ENCODE data around the gene CA11. TPM values are rescaled to one million over a fixed set of nuclear protein-coding genes. Genes with fewer than 3 reads are reported as not detected.

CA11 gene
- total RNA-seq, 3 donors from 2014 or later: 2.2 to 14.2 (median 9.8) TPM

DNA sequence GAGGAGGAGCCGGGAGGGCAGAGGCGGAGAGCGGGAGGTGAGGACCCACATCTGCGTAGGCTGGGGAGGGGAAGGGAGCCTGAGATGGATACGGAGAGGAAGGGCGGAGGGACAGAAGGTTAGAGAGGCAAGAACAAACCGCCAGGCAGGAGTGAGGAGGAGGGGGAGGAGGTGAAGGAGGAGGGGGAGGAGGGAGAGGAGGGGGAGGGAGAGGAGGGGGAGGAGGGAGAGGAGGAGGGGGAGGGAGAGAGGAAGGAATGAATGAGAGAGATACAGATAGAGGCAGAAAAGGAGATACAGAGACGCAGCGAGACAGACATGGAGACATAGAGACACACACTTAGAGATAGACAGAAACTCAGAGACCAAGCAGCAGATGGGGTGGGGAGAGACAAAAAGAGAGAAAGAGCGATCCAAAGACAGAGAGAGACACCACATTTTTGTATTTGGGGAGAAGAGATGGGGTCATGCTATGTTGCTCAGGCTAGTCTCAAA lies 782 bp upstream of the CA11 start:
- DNase-seq (ENCODE audit: low spot score in 2 of 2): no peak
- no peaks in the 10 kb centered on the region for H3K9me3 ChIP-seq
- no peaks in the 10 kb centered on the region for H3K27me3 ChIP-seq
- peak overlapping the region; percentile 50 to 68 (median 57) for H3K4me3 ChIP-seq
- intact Hi-C loops (cut with DNase I; ENCODE audit: low total_unique reads): no loop called here
- H3K36me3 ChIP-seq: no peaks in the 10 kb centered on the region
- H3K27ac ChIP-seq: peak overlapping the region; percentile 87 to 93
- TF ChIP-seq, protein P1, sequence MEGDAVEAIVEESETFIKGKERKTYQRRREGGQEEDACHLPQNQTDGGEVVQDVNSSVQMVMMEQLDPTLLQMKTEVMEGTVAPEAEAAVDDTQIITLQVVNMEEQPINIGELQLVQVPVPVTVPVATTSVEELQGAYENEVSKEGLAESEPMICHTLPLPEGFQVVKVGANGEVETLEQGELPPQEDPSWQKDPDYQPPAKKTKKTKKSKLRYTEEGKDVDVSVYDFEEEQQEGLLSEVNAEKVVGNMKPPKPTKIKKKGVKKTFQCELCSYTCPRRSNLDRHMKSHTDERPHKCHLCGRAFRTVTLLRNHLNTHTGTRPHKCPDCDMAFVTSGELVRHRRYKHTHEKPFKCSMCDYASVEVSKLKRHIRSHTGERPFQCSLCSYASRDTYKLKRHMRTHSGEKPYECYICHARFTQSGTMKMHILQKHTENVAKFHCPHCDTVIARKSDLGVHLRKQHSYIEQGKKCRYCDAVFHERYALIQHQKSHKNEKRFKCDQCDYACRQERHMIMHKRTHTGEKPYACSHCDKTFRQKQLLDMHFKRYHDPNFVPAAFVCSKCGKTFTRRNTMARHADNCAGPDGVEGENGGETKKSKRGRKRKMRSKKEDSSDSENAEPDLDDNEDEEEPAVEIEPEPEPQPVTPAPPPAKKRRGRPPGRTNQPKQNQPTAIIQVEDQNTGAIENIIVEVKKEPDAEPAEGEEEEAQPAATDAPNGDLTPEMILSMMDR (IDR thresholded peaks at IDR 0.05): no peak
- TF ChIP-seq POLR2A (IDR thresholded peaks at IDR 0.05) (no peak), POLR2AphosphoS5 (IDR thresholded peaks at IDR 0.05) (no peak)
- H3K4me1 ChIP-seq: peaks cover 0 to 4% of the 10 kb centered on the region in 2 donors

DNA sequence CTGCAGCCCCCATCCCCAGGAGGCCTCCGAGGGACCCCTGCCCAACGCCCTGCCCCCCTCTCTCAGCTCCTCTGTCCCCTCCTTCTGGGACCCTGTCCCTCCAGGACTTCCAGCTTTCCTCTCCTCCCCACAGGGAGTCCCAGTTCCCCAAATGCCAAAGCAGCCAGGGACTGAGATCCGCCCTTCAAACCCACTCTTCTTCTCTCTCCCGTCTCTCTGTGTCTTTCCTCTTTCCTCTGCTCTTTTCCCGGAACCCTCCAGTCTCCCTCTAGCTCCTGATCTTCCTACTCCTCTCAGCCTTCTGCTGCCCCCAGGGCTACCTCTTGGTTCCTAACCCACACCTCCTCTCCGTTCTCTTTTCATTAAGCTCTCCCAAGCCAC lies 377 bp downstream of the CA11 start:
- no peaks in the 10 kb centered on the region for H3K9me3 ChIP-seq
- peaks cover 0 to 4% of the 10 kb centered on the region in 2 donors for H3K4me1 ChIP-seq
- intact Hi-C loops (cut with DNase I; ENCODE audit: low total_unique reads): no loop called here
- DNase-seq (ENCODE audit: low spot score in 2 of 2): no peak
- no peaks in the 10 kb centered on the region for H3K27me3 ChIP-seq
- no peaks in the 10 kb centered on the region for H3K36me3 ChIP-seq
- peak overlapping the region; percentile 87 to 93 for H3K27ac ChIP-seq
- peak overlapping the region; percentile 50 to 68 (median 57) for H3K4me3 ChIP-seq
- TF ChIP-seq POLR2A (IDR thresholded peaks at IDR 0.05) (no peak), POLR2AphosphoS5 (IDR thresholded peaks at IDR 0.05) (no peak)
- TF ChIP-seq, protein P1 (IDR thresholded peaks at IDR 0.05): no peak

DNA sequence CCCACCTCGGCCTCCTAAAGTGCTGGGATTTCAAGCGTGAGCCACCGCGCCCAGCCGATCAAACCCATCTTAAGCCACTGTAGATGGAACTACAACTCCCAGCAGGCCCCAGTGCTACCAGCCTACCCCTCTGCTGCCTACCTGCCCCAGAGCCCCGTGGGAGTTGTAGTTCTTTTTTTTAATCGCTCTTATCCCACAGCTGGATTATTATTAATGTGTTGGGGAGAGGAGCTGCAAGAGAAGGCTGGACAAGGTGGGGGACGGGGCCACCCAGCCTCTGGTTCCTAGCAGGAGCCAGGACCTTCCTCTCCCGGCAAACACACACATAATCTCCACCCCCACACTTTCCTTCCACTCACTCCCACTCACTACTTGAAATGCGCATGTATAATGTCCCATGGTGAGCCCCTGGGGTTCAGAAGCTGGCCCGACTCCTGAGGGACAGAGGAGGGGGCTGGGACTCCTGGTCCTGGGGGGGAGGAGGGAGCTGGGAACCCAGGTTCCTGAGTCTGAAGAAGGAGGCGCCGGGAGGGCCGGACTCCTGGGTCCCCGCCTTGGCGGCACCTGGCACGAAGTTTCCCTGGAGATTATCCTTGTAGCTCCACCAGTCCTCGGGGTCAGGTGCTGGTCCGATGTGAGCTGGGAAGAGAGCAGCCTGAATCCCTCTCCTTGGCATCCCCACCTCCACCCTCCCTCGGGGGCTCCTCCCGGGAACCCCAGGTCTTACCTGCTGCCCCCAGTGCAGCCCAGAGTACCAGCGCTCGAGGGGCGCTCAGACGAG lies 958 bp downstream of the CA11 start:
- TF ChIP-seq, protein P1 (IDR thresholded peaks at IDR 0.05): no peak
- TF ChIP-seq POLR2A (IDR thresholded peaks at IDR 0.05) (no peak), POLR2AphosphoS5 (IDR thresholded peaks at IDR 0.05) (peak in 2 of 3 donors; percentile 27 to 31)

DNA sequence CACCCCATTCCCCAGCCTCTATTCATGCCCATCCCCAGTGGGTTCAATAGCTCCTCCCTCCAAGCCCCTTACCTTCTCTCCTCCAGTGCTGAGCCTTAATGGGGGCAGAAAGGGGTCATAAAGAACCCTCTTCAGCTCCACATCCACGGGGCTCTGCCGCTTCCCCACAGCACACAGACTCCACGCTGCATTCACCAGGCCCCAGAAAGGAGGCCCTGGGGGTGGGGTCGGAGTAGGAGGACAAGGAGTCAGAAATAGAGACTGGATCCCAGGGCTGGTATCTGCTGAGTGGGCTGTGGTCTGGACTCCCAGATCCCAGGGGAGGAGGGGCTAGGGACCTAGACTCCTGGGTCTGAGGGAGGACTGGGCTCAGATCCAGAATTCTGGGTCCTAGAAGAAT lies 1.6 kb downstream of the CA11 start:
- H3K27ac ChIP-seq: no peak overlapping the region
- peak overlapping the region in 2 of 3 donors; percentile 57 to 68 for H3K4me3 ChIP-seq
- H3K4me1 ChIP-seq: peaks cover 0 to 4% of the 10 kb centered on the region in 2 donors
- H3K36me3 ChIP-seq: no peaks in the 10 kb centered on the region
- H3K27me3 ChIP-seq: no peaks in the 10 kb centered on the region
- no peaks in the 10 kb centered on the region for H3K9me3 ChIP-seq
- TF ChIP-seq POLR2A (IDR thresholded peaks at IDR 0.05): no peak
- TF ChIP-seq, protein P1 (IDR thresholded peaks at IDR 0.05): no peak
- TF ChIP-seq POLR2AphosphoS5 (IDR thresholded peaks at IDR 0.05): no peak
- no peak for DNase-seq (ENCODE audit: low spot score in 2 of 2)
- intact Hi-C loops (cut with DNase I; ENCODE audit: low total_unique reads): loop anchor here (5.0 kb wide), 1 partner anchor 1123 kb away; the partner anchor contains the start of gene AP2A1

More for the DNA sequence above, 958 bp downstream of the CA11 start:
- H3K27me3 ChIP-seq: no peaks in the 10 kb centered on the region
- no peaks in the 10 kb centered on the region for H3K9me3 ChIP-seq
- peak in 1 of 2 donors; percentile 81 for DNase-seq (ENCODE audit: low spot score in 2 of 2)
- intact Hi-C loops (cut with DNase I; ENCODE audit: low total_unique reads): loop anchor here (5.0 kb wide), 1 partner anchor 1122 kb away; the partner anchor contains the start of gene AP2A1
- peak overlapping the region; percentile 50 to 68 (median 57) for H3K4me3 ChIP-seq
- H3K4me1 ChIP-seq: peaks cover 0 to 4% of the 10 kb centered on the region in 2 donors
- H3K27ac ChIP-seq: peak overlapping the region; percentile 87 to 93
- H3K36me3 ChIP-seq: no peaks in the 10 kb centered on the region

DNA sequence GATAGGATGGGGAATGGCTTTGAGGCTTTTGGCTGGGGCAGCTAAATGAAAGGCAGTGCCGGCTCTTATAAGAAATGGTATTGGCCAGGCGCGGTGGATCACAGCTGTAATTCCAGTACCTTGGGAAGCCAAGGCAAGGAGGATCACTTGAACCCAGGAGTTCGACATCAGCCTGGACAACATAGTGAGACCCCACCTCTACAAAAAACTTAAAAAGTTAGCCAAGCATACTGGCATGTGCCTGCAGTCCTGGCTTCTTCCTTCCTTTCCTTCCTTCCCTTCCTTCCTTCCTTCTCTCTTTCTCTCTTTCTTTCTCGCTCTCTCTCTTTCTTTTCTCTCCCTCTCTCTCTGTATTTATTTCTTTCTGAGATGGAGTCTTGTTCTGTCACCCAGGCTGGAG lies 3.1 kb downstream of the CA11 start:
- TF ChIP-seq POLR2A (IDR thresholded peaks at IDR 0.05) (no peak), POLR2AphosphoS5 (IDR thresholded peaks at IDR 0.05) (no peak)
- TF ChIP-seq, protein P1 (IDR thresholded peaks at IDR 0.05): no peak
- Histone ChIP-seq H3K4me3 (no peak overlapping the region), H3K36me3 (no peaks in the 10 kb centered on the region), H3K27ac (no peak overlapping the region), H3K9me3 (no peaks in the 10 kb centered on the region), H3K27me3 (no peaks in the 10 kb centered on the region), H3K4me1 (peaks cover 0 to 4% of the 10 kb centered on the region in 2 donors)
- intact Hi-C loops (cut with DNase I; ENCODE audit: low total_unique reads): loop anchor here (5.0 kb wide), 1 partner anchor 1124 kb away; the partner anchor contains the start of gene AP2A1
- no peak for DNase-seq (ENCODE audit: low spot score in 2 of 2)
